Bronchial epithelial cell (primary cell): ENCODE data around the gene KRT82. TPM values are rescaled to one million over a fixed set of nuclear protein-coding genes. Genes with fewer than 3 reads are reported as not detected.
"Not testable (repeated sequence)": the region's sequence is repeated elsewhere in the genome, so short reads cannot be mapped to it uniquely, and the experiment has no call there.

ENCODE experiments used
- DNase-seq: peaks from one replicate; pipeline ENCODE4 v3.0.0-alpha.2; 2010; ENCODE audit warnings: low read depth
- FAIRE-seq: peaks from 2 replicates; lab custom pipeline; 2011; peaks lifted over from hg19 to GRCh38; lab: Jason Lieb, UNC
- H3K27me3 ChIP-seq: 2 replicates; pipeline ENCODE4 v1.5.1; 2011; ENCODE audit warnings: low read length; ENCODE audit not compliant: control insufficient read depth, insufficient read depth
- H3K36me3 ChIP-seq: 2 replicates; pipeline ENCODE4 v1.5.1; 2011; ENCODE audit warnings: low read length; ENCODE audit not compliant: control insufficient read depth, insufficient read depth
- H3K4me3 ChIP-seq: 2 replicates; pipeline ENCODE4 v1.5.1; 2011; ENCODE audit warnings: mild to moderate bottlenecking, low read depth, low read length, control low read depth
- total RNA-seq: library from RNA; depleted of rRNA; stranded (reverse); fragments of >200 nt; gene quantifications from 2 replicates; pipeline ENCODE4 v1.2.1, GENCODE V29; 2014
- TF ChIP-seq, protein P1 (sequence below): IDR thresholded peaks from 2 replicates; pipeline ENCODE4 v1.5.1; 2011; ENCODE audit warnings: mild to moderate bottlenecking, moderate library complexity, low read length, control low read depth, inconsistent platforms; ENCODE audit not compliant: insufficient read depth, severe bottlenecking

Gene KRT82
- total RNA-seq, 1 donor from 2014 or later: not detected

DNA sequence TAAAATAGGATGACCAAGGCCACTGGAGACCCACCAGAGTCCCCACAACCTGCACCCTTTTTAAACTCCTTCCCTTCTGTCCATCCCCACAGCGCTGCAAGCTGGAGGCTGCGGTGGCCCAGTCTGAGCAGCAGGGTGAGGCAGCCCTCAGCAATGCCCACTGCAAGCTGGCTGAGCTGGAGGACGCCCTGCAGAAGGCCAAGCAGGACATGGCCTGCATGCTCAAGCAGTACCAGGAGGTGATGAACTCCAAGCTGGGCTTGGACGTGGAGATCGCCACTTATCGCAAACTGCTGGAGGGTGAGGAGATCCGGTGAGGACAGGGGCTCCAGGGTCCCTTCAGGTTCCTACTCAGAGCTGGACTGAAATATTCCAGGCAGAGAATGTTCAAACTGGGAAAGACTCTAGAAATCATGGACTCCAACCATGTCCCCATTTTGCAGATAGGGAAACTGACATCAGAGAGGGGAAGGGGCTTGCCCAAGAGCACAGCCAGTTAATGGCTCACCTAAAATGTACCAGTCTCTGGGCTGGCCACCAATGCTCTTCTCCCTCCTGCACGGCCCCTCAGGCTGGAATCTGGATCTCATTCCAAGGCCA lies 56.0 kb downstream of the KRT82 start:
- DNase-seq (no peak), FAIRE-seq (no peak)
- H3K4me3 ChIP-seq: no peak overlapping the region
- H3K27me3 ChIP-seq: peaks cover 4% of the 10 kb centered on the region
- H3K36me3 ChIP-seq: no peaks in the 10 kb centered on the region
- TF ChIP-seq, protein P1, sequence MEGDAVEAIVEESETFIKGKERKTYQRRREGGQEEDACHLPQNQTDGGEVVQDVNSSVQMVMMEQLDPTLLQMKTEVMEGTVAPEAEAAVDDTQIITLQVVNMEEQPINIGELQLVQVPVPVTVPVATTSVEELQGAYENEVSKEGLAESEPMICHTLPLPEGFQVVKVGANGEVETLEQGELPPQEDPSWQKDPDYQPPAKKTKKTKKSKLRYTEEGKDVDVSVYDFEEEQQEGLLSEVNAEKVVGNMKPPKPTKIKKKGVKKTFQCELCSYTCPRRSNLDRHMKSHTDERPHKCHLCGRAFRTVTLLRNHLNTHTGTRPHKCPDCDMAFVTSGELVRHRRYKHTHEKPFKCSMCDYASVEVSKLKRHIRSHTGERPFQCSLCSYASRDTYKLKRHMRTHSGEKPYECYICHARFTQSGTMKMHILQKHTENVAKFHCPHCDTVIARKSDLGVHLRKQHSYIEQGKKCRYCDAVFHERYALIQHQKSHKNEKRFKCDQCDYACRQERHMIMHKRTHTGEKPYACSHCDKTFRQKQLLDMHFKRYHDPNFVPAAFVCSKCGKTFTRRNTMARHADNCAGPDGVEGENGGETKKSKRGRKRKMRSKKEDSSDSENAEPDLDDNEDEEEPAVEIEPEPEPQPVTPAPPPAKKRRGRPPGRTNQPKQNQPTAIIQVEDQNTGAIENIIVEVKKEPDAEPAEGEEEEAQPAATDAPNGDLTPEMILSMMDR: no peak

GRCh38 chr12:52349196-52349595 lies 56.9 kb downstream of the KRT82 start:
- Histone ChIP-seq H3K4me3 (no peak overlapping the region), H3K27me3 (peaks cover 4% of the 10 kb centered on the region), H3K36me3 (no peaks in the 10 kb centered on the region)
- FAIRE-seq: no peak
- TF ChIP-seq, protein P1: no peak
- peak; percentile 73 for DNase-seq

DNA sequence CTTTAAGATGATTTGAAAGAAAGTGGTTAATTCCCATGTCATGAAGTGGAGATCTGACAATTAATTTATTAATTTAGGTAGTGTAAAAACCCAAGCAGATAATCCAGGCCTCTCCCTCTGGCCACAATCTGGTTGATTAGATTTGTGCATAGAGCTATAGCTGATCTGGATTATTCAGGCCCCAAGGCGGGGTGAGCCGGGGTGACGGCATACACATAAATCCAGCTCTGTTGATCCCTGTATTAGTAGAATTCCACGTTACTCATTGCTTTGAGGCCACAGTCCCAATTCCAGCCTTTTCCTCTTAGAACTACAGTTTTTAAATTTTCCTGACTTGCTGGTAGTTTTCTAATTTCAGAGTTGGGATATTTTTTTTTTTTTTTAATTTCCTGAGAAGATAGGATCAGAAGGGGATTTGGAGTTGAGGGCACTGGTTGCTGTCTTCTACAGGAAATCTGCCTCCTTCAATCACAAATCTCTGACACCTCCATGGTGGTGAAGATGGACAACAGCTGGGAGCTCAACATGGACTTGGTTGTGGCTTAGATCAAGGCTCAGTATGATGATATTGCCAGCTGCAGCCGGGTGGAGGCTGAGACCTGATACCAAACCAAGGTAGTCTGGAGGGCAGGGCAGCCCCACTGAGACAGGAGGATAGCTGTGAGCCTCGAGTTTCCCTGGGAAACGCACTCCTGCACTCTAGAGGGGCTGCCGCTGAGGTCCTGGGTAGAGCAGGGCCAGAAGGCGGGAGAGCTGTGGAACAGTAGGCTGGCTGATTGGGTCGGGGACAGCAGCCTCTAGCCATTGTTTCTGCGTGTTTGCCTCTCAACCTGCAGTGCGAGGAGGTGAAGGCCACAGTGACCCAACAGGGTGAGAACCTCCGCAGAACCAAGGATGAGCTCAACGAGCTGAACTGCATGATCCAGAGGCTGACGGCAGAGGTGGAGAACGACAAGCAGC lies 58.3 kb downstream of the KRT82 start:
- FAIRE-seq (peak; percentile 64), DNase-seq (no peak)
- H3K4me3 ChIP-seq: no peak overlapping the region
- H3K36me3 ChIP-seq: no peaks in the 10 kb centered on the region
- TF ChIP-seq, protein P1: no peak
- peaks cover 2% of the 10 kb centered on the region for H3K27me3 ChIP-seq

DNA sequence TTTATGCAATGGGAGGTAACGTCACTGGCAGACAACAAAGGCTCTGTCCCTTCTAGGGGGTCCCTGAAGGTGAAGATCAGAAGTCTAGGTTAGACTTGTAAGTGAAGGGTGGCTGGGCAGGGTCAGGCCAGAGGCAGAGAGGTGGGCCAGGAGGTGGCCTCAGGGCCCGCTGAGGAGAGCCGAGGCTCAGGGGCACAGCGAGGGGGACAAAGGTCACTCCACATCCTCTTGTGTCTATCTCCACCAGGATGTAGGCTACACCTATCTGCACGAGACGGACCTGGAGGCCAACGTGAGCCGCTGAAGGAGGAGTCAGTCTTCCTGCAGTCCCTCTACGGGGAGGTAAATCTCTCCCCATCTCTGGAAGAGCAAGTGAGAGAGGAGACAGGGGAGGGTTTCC lies 59.1 kb downstream of the KRT82 start:
- TF ChIP-seq, protein P1: no peak
- Histone ChIP-seq H3K27me3 (peaks cover 2% of the 10 kb centered on the region), H3K36me3 (no peaks in the 10 kb centered on the region), H3K4me3 (no peak overlapping the region)
- DNase-seq (no peak), FAIRE-seq (no peak)

DNA sequence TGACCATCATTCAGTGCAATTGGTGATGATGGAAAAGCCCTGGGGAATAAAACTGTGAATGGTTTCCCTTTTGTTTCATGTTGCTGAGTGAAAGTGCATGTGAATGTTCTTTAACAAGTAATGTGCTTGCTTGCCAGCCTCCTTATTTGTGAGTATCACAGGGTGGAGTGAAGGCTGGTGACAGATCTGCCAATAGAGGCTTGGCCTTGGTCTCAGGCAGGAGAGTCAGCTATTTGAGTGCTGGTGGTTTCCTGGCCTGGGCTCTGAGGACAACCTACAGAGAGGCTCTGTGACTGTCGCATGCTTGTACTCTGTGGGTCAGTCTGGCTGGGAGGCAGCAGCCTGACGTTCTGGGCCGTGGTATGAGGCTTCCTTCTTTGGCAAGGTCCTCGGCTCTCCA lies 59.5 kb downstream of the KRT82 start:
- Histone ChIP-seq H3K36me3 (no peaks in the 10 kb centered on the region), H3K27me3 (no peaks in the 10 kb centered on the region), H3K4me3 (no peak overlapping the region)
- TF ChIP-seq, protein P1: no peak
- DNase-seq (no peak), FAIRE-seq (peak; percentile 96)

- H3K4me3 ChIP-seq, H3K36me3 ChIP-seq, DNase-seq, H3K27me3 ChIP-seq, FAIRE-seq: not testable (repeated sequence)
Observed at GRCh38 chr12:52345041-52345440, 61.1 kb downstream of the KRT82 start.
